HepG2 (cell line): ENCODE results near the gene ATP13A1. TPM values are rescaled to one million over a fixed set of nuclear protein-coding genes. Genes with fewer than 3 reads are reported as not detected.
A peak's percentile ranks its signal among the peaks of the same experiment; 100 is the strongest.

Experiments
- ATAD3A ChIP-seq: sonication (generic); formaldehyde crosslinking; IDR thresholded peaks from 2 replicates; pipeline ENCODE4 v1.4.0; 2020; ENCODE audit warnings: missing genetic modification reagents
- GLMP ChIP-seq: sonication (generic); formaldehyde crosslinking; IDR thresholded peaks from 2 replicates; pipeline ENCODE4 v1.9.0; 2021; ENCODE audit warnings: missing genetic modification reagents, mild to moderate bottlenecking, borderline replicate concordance
- KLF16 ChIP-seq, 2 experiments: sonication (generic) in 1 of 2; formaldehyde crosslinking in 1 of 2; IDR thresholded peaks; 2 replicates each; pipeline versions ENCODE4 v1.6.1 to v1.8.0; 2016 to 2023; ENCODE audit warnings: missing genetic modification reagents in 2 of 2, missing compliant biosample characterization in 1 of 2
- MTERF4 ChIP-seq: sonication (generic); formaldehyde crosslinking; IDR thresholded peaks from 2 replicates; pipeline ENCODE4 v1.8.0; 2023; ENCODE audit warnings: mild to moderate bottlenecking, missing genetic modification reagents
- MZF1 ChIP-seq: sonication (generic); formaldehyde crosslinking; IDR thresholded peaks from 2 replicates; pipeline ENCODE4 v1.8.1; 2023; ENCODE audit warnings: mild to moderate bottlenecking, missing genetic modification reagents, borderline replicate concordance
- SP1 ChIP-seq, 2 experiments: fragments of 450-650 bp in 1 of 2; sonication (generic) in 1 of 2; formaldehyde crosslinking in 1 of 2; IDR thresholded peaks; 2 replicates each; pipeline versions ENCODE4 v1.4.0 to v1.6.1; 2016 to 2020; ENCODE audit warnings: missing genetic modification reagents in 1 of 2
- ZBTB37 ChIP-seq: sonication (generic); formaldehyde crosslinking; IDR thresholded peaks from 2 replicates; pipeline ENCODE4 v1.4.0; 2020; ENCODE audit warnings: mild to moderate bottlenecking, missing genetic modification reagents
- ZNF44 ChIP-seq: sonication (generic); formaldehyde crosslinking; IDR thresholded peaks from 2 replicates; pipeline ENCODE4 v1.5.1; 2020; ENCODE audit warnings: mild to moderate bottlenecking, missing genetic modification reagents
- ZNF512 ChIP-seq: sonication (generic); formaldehyde crosslinking; IDR thresholded peaks from 2 replicates; pipeline ENCODE4 v1.4.0; 2020; ENCODE audit warnings: mild to moderate bottlenecking, missing genetic modification reagents
- ZNF646 ChIP-seq: sonication (generic); formaldehyde crosslinking; IDR thresholded peaks from 2 replicates; pipeline ENCODE4 v1.9.0; 2021; ENCODE audit warnings: mild to moderate bottlenecking, missing genetic modification reagents
- ZNF678 ChIP-seq: sonication (generic); formaldehyde crosslinking; IDR thresholded peaks from 2 replicates; pipeline ENCODE4 v1.4.0; 2020; ENCODE audit warnings: mild to moderate bottlenecking, missing genetic modification reagents
- ZNF724P ChIP-seq: sonication (generic); formaldehyde crosslinking; IDR thresholded peaks from 2 replicates; pipeline ENCODE4 v1.8.0; 2022; ENCODE audit warnings: missing genetic modification reagents, borderline replicate concordance
- ZNF83 ChIP-seq: sonication (generic); formaldehyde crosslinking; IDR thresholded peaks from 2 replicates; pipeline ENCODE4 v1.4.0; 2020; ENCODE audit warnings: missing genetic modification reagents, mild to moderate bottlenecking, borderline replicate concordance
- polyA plus RNA-seq, 8 experiments: library from polyadenylated mRNA; depleted of rRNA in 3 of 8; stranded (reverse) in 7 of 8; unstranded in 1 of 8; fragments of >200 nt; fragmentation: Illumina TruSeq in 4 of 8; extraction: Trizol in 4 of 8; gene quantifications; 2 replicates each; pipeline versions ENCODE4 v1.2.1 to v1.2.3, GENCODE V29; 2011 to 2016; ENCODE audit warnings: low read depth in 4 of 8, missing spikeins in 1 of 8, mixed read lengths in 1 of 8; ENCODE audit not compliant: insufficient read depth in 1 of 8
- total RNA-seq, 5 experiments: library from RNA; depleted of rRNA; stranded (reverse); fragments of >200 nt; fragmentation: Illumina TruSeq; extraction: Trizol; gene quantifications; 2 replicates each; pipeline ENCODE4 v1.2.3, GENCODE V29; 2016; ENCODE audit warnings: low read depth in 1 of 5

ATP13A1 gene
- total and polyA plus RNA-seq, 2 of the 13 experiments (the other 11 are each of a cell fraction or from before 2014, with no cell fraction given): 23.2 to 41.7 TPM

- TF ChIP-seq ZNF646 (no peak; the same call in 1 of the 2 replicates), ATAD3A (CRISPR knock-in tag) (no peak), ZBTB37 (CRISPR knock-in tag) (no peak), ZNF678 (CRISPR knock-in tag) (no peak), MZF1 (CRISPR knock-in tag) (no peak), GLMP (CRISPR knock-in tag) (no peak), KLF16 (CRISPR knock-in tag; IDR thresholded peaks at IDR 0.05) (peak in 1 of 2 experiments; percentile 75; a peak in 2 of 4 replicates), ZNF512 (CRISPR knock-in tag) (no peak), MTERF4 (CRISPR knock-in tag) (0 out of 2 replicates have a peak, but pooled peaks have one; percentile 54), SP1 (IDR thresholded peaks at IDR 0.05) (no peak), SP1 (CRISPR knock-in tag; IDR thresholded peaks at IDR 0.05) (0 out of 2 replicates have a peak, but pooled peaks have one; percentile 55), ZNF83 (no peak), ZNF724P (no peak), ZNF44 (CRISPR knock-in tag) (no peak; the same call in 1 of the 2 replicates)
These were observed 4.9 kb upstream of the ATP13A1 start, which contains the start of gene ZNF101 (continued) for GRCh38 chr19:19668230-19669012.
